Activated T-helper 1 cell treated with anti-CD3 and anti-CD28 coated beads, Interleukin-2, amount 50 U/mL, for 16 hours (primary cell): ENCODE data around the gene CLDN8.

Source experiments
- DNase-seq, 2 donors: peaks; one replicate each; pipeline ENCODE4 v3.0.0-alpha.2; 2020; ENCODE audit warnings: low read depth in 1 of 2, low spot score in 1 of 2

Gene CLDN8

GRCh38 chr21:30206551-30207251, 9.2 kb downstream of the CLDN8 start:
- DNase-seq = no peak

GRCh38 chr21:30200000-30200399, 15.9 kb downstream of the CLDN8 start:
- DNase-seq = no peak

- no peak for DNase-seq
Observed at GRCh38 chr21:30194701-30195299, 21.1 kb downstream of the CLDN8 start.

GRCh38 chr21:30193201-30193600, 22.7 kb downstream of the CLDN8 start:
- DNase-seq = no peak

GRCh38 chr21:30190554-30190953, 25.3 kb downstream of the CLDN8 start:
- no peak for DNase-seq

GRCh38 chr21:30189773-30190172, 26.1 kb downstream of the CLDN8 start:
- no peak for DNase-seq

GRCh38 chr21:30186242-30186641, 29.7 kb downstream of the CLDN8 start:
- no peak for DNase-seq

GRCh38 chr21:30168086-30168485, 47.8 kb downstream of the CLDN8 start:
- no peak for DNase-seq

GRCh38 chr21:30166705-30167104, 49.2 kb downstream of the CLDN8 start, which contains the start of gene CLDN17:
Gene CLDN17, minus strand, starts transcription at chr21:30166805. Its CDS starts 188 bp downstream, at chr21:30166617.
- DNase-seq = no peak

- DNase-seq = no peak
Observed at GRCh38 chr21:30166171-30166570, 49.7 kb downstream of the CLDN8 start.

GRCh38 chr21:30164796-30165195, 51.1 kb downstream of the CLDN8 start:
- no peak for DNase-seq
